ENCODE data around the gene GPNMB. TPM values are rescaled to one million over a fixed set of nuclear protein-coding genes. Genes with fewer than 3 reads are reported as not detected.

GPNMB gene
- total and polyA plus RNA-seq, 2 of the 13 experiments (the other 11 are each of a cell fraction or from before 2014, with no cell fraction given): 1.1 to 1.6 TPM

GRCh38 chr7:23298885-23299769, 52.6 kb downstream of the GPNMB start, which contains the start of gene MALSU1 (continued):
- TF ChIP-seq BCLAF1 (IDR thresholded peaks at IDR 0.05) (no peak), ZNF775 (CRISPR knock-in tag; IDR thresholded peaks at IDR 0.05; ENCODE audit: borderline replicate concordance) (no peak), NR2F2 (IDR thresholded peaks at IDR 0.05; ENCODE audit: borderline replicate concordance, low read depth) (peak; percentile 15; the same call in 1 of the 2 replicates), MLLT10 (CRISPR knock-in tag; IDR thresholded peaks at IDR 0.05) (no peak), ZNF510 (CRISPR knock-in tag; IDR thresholded peaks at IDR 0.05; ENCODE audit: low read depth) (no peak), ZNF446 (CRISPR knock-in tag; IDR thresholded peaks at IDR 0.05) (peak; percentile 39; the same call in 1 of the 2 replicates), CBX5 (CRISPR knock-in tag; IDR thresholded peaks at IDR 0.05; ENCODE audit: borderline replicate concordance) (no peak), CHD2 (IDR thresholded peaks at IDR 0.05; ENCODE audit: low read depth, low read length) (no peak), DNMT1 (CRISPR knock-in tag; IDR thresholded peaks at IDR 0.05) (no peak), NFAT5 (CRISPR knock-in tag; IDR thresholded peaks at IDR 0.05) (0 out of 2 replicates have a peak, but pooled peaks have one; percentile 19), GPN1 (CRISPR knock-in tag; IDR thresholded peaks at IDR 0.05; ENCODE audit: borderline replicate concordance) (peak; percentile 44; the same call in 1 of the 2 replicates), ZNF720 (CRISPR knock-in tag; IDR thresholded peaks at IDR 0.05) (no peak), RFXAP (CRISPR knock-in tag; IDR thresholded peaks at IDR 0.05; ENCODE audit: borderline replicate concordance) (no peak), SRY (CRISPR knock-in tag; IDR thresholded peaks at IDR 0.05) (no peak; the same call in none of the 2 replicates), PPARG (CRISPR knock-in tag; conservative IDR thresholded peaks at IDR 0.05) (no peak), ELF1 (CRISPR knock-in tag; IDR thresholded peaks at IDR 0.05) (peak; percentile 88), ZFP82 (CRISPR knock-in tag; IDR thresholded peaks at IDR 0.05; ENCODE audit: borderline replicate concordance) (no peak), RNF2 (conservative IDR thresholded peaks at IDR 0.05; ENCODE audit: low read depth) (0 out of 2 replicates have a peak, but pooled peaks have one; percentile 26), ZNF33A (CRISPR knock-in tag; IDR thresholded peaks at IDR 0.05; ENCODE audit: borderline replicate concordance) (no peak), ZKSCAN5 (CRISPR knock-in tag; IDR thresholded peaks at IDR 0.05) (no peak), ZFX (CRISPR knock-in tag; IDR thresholded peaks at IDR 0.05; ENCODE audit: low read depth) (peak; percentile 99), CENPT (CRISPR knock-in tag; IDR thresholded peaks at IDR 0.05; ENCODE audit: low read depth) (0 out of 2 replicates have a peak, but pooled peaks have one; percentile 23), NCOA1 (CRISPR knock-in tag; IDR thresholded peaks at IDR 0.05) (no peak)

Data from HepG2 (cell line).